Uterus (tissue), 4 donors: ENCODE measurements around the gene CAVIN2. TPM values are rescaled to one million over a fixed set of nuclear protein-coding genes. Genes with fewer than 3 reads are reported as not detected.

Experiments used
- DNase-seq, 2 donors: peaks; one replicate each; pipeline ENCODE4 v3.0.0-alpha.2; 2019 to 2020
- H3K27ac ChIP-seq, 2 donors: fragments of 200-600 bp; sonication (generic); 1 replicate in 1 of 2; 2 replicates in 1 of 2; pipeline ENCODE4 v1.5.1; 2016 to 2018
- H3K27me3 ChIP-seq, 2 donors: fragments of 200-600 bp; sonication (generic); one replicate each; pipeline ENCODE4 v1.5.1; 2018 to 2019; ENCODE audit warnings: control low read depth in 1 of 2
- H3K36me3 ChIP-seq, 2 donors: fragments of 200-600 bp; sonication (generic); one replicate each; pipeline ENCODE4 v1.5.1; 2019; ENCODE audit warnings: control low read depth in 1 of 2
- H3K4me1 ChIP-seq, 2 donors: fragments of 200-600 bp; sonication (generic); one replicate each; pipeline ENCODE4 v1.5.1; 2018 to 2019; ENCODE audit warnings: control low read depth in 1 of 2
- H3K4me3 ChIP-seq, 2 donors: fragments of 200-600 bp; sonication (generic); 1 replicate in 1 of 2; 2 replicates in 1 of 2; pipeline ENCODE4 v1.5.1; 2018 to 2019; ENCODE audit warnings: mild to moderate bottlenecking in 1 of 2
- H3K9me3 ChIP-seq, 2 donors: fragments of 200-600 bp; sonication (generic); one replicate each; pipeline ENCODE4 v1.5.1; 2019; ENCODE audit warnings: control low read depth in 1 of 2
- POLR2A ChIP-seq, 2 donors: fragments of 450-650 bp; IDR thresholded peaks; one replicate each; pipeline ENCODE4 v1.6.1; 2016; ENCODE audit warnings: antibody characterized with exemption in 2 of 2, mild to moderate bottlenecking in 1 of 2, moderate library complexity in 1 of 2
- intact Hi-C: fragments of 100-400 bp; cut with DNase I; formaldehyde crosslinking; loops from one replicate; pipeline ENCODE4 v1.15.1; 2023; ENCODE audit warnings: low total_unique reads
- total RNA-seq, 4 donors: library from RNA; depleted of rRNA in 3 of 4; stranded (reverse); fragments of >200 nt in 3 of 4; gene quantifications; one replicate each; pipeline versions ENCODE4 v1.1.0 to v1.2.4, GENCODE V29; 2014 to 2023
- TF ChIP-seq, protein P1 (sequence below), 4 experiments: fragments of 200-600 bp in 2 of 4; fragments of 450-650 bp in 2 of 4; sonication (generic) in 2 of 4; IDR thresholded peaks; one replicate each; pipeline ENCODE4 v1.5.1; 2016 to 2019; ENCODE audit warnings: antibody characterized with exemption in 4 of 4, mild to moderate bottlenecking in 2 of 4, moderate library complexity in 1 of 4
- donor health status: DM: yes; HTN: yes; CAD: no.

CAVIN2 gene
- total RNA-seq, 4 donors from 2014 or later = 37.3 to 235 (median 121) TPM

DNA sequence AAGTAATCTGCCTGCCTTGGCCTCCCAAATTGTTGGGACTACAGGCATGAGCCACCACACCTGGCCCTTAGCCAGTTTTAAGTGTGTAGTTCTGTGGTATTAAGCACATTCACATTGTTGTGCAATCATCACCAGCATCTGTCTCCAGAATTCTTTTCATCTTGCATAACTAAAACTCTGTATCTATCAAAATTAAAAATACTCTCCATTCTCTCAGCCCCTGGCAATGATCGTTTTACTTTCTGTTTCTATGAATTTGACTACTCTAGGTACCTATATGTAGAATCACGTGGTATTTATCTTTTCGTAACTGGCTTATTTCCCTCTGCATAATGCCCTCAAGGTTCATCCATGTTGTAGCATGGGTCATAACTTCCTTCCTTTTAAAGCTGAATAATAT, 45.5 kb upstream of the CAVIN2 start:
- H3K4me3 ChIP-seq = no peak overlapping the region
- DNase-seq = no peak
- no peaks in the 10 kb centered on the region for H3K9me3 ChIP-seq
- TF ChIP-seq, protein P1, sequence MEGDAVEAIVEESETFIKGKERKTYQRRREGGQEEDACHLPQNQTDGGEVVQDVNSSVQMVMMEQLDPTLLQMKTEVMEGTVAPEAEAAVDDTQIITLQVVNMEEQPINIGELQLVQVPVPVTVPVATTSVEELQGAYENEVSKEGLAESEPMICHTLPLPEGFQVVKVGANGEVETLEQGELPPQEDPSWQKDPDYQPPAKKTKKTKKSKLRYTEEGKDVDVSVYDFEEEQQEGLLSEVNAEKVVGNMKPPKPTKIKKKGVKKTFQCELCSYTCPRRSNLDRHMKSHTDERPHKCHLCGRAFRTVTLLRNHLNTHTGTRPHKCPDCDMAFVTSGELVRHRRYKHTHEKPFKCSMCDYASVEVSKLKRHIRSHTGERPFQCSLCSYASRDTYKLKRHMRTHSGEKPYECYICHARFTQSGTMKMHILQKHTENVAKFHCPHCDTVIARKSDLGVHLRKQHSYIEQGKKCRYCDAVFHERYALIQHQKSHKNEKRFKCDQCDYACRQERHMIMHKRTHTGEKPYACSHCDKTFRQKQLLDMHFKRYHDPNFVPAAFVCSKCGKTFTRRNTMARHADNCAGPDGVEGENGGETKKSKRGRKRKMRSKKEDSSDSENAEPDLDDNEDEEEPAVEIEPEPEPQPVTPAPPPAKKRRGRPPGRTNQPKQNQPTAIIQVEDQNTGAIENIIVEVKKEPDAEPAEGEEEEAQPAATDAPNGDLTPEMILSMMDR (IDR thresholded peaks at IDR 0.05) = no peak
- no peak for TF ChIP-seq POLR2A (IDR thresholded peaks at IDR 0.05)
- H3K36me3 ChIP-seq = no peaks in the 10 kb centered on the region
- H3K27ac ChIP-seq = no peak overlapping the region
- H3K4me1 ChIP-seq = peaks cover 0 to 5% of the 10 kb centered on the region in 2 donors
- intact Hi-C loops = no loop called here
- H3K27me3 ChIP-seq = no peaks in the 10 kb centered on the region

DNA sequence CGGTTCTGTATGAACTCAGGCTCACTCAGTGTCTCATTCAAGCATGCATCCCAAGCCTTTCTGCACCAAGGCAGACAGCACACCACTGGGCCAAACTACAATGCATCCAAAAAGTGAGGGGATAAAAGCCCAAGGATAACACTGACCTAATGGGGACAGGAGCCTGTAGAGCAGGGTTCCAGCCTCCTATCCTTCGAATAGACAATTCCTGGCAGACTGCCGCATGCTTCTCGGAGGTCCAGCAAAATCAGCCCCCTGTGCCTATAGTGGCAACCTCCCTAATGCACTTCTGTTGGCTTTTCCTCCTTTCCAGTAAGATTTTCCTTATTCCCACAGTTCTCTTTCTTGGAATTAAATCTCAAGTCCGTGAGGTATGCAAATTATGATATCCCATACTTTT, 44.8 kb upstream of the CAVIN2 start:
- Histone ChIP-seq H3K27ac (no peak overlapping the region), H3K36me3 (no peaks in the 10 kb centered on the region), H3K4me3 (no peak overlapping the region), H3K9me3 (no peaks in the 10 kb centered on the region), H3K4me1 (peaks cover 0 to 5% of the 10 kb centered on the region in 2 donors), H3K27me3 (no peaks in the 10 kb centered on the region)
- TF ChIP-seq POLR2A (IDR thresholded peaks at IDR 0.05) = no peak
- TF ChIP-seq, protein P1 (IDR thresholded peaks at IDR 0.05) = no peak
- intact Hi-C loops = no loop called here
- DNase-seq = no peak

DNA sequence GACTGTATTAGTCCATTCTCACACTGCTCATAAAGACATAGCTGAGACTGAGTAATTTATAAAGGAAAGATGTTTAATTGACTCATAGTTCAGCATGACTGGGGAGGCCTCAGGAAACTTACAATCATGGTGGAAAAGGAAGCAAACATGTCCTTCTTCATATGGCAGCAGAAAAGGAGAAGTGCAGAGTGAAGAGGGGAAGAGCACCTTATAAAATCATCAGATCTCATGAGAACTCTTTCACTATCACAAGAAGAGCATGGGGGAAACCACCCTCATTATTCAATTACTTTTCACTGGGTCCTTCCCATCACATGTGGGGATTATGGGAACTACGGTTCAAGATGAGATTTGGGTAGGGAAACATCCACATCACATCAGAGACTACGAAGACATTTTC, 43.0 kb upstream of the CAVIN2 start:
- H3K27me3 ChIP-seq = no peaks in the 10 kb centered on the region
- H3K4me3 ChIP-seq = no peak overlapping the region
- no peak overlapping the region for H3K27ac ChIP-seq
- no peaks in the 10 kb centered on the region for H3K36me3 ChIP-seq
- no peak for TF ChIP-seq POLR2A (IDR thresholded peaks at IDR 0.05)
- H3K9me3 ChIP-seq = no peaks in the 10 kb centered on the region
- DNase-seq = no peak
- intact Hi-C loops = no loop called here
- peaks cover 0 to 4% of the 10 kb centered on the region in 2 donors for H3K4me1 ChIP-seq

DNA sequence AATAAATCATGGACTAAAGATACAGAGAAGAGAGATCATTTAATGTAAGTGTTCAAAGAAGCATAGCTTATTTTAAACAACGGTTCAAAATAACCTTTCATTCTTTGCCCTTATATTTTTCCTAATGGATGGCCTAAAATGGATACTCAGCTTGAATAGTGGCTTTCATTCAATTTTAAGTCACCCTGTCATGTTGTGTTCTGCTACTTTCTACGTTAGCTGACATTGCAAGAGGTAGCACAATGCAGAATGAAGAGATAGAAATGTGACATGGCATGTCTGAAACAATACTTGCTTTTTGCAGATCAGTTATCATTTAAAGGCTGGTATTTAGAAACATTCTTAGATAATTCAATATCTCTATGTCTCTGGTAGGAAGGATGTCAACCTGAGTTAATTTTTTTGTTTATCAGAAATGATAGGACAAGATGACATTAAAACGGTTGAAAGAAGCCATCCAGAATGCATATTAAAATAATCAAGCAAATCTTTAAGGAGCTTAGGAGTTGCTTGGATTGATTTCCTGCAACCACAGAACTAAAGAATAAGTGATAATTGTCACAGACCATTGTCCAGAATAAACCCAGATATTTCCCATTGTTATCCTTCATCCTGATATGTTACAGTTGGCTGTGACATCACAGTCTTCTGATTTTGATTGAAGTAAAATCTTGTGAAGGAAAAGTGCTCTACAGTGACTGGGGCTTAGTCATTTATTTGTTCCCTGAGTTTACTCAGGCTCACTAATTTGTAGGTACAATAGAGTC, 41.7 kb upstream of the CAVIN2 start:
- intact Hi-C loops = no loop called here
- TF ChIP-seq, protein P1 (IDR thresholded peaks at IDR 0.05) = no peak
- no peak for TF ChIP-seq POLR2A (IDR thresholded peaks at IDR 0.05)
- Histone ChIP-seq H3K9me3 (no peaks in the 10 kb centered on the region), H3K36me3 (no peaks in the 10 kb centered on the region), H3K4me3 (no peak overlapping the region), H3K27me3 (no peaks in the 10 kb centered on the region), H3K27ac (no peak overlapping the region), H3K4me1 (peaks cover 0 to 4% of the 10 kb centered on the region in 2 donors)
- DNase-seq = no peak

DNA sequence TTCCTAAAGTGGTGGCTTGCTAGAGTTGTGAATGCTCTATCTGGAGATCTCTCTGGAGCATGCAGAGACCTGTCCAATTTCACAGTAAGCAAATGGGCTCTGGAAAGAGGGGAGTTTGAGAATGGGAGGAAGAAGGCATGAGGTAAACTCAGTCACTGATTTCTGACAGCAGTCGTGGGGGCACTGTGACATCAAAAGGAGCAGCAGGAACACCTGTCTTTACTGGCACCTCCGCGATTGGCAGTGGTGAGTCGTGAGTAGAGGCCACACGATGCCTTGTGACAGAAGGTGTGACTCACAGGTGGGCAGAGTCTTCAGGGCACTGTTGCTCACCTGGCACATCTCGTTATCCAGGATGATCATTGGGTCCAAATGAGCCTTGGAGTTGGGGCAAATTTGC, 38.8 kb upstream of the CAVIN2 start:
- peaks cover 0 to 4% of the 10 kb centered on the region in 2 donors for H3K4me1 ChIP-seq
- H3K27ac ChIP-seq = no peak overlapping the region
- intact Hi-C loops = no loop called here
- H3K9me3 ChIP-seq = no peaks in the 10 kb centered on the region
- no peaks in the 10 kb centered on the region for H3K27me3 ChIP-seq
- TF ChIP-seq POLR2A (IDR thresholded peaks at IDR 0.05) = no peak
- TF ChIP-seq, protein P1 (IDR thresholded peaks at IDR 0.05) = no peak
- H3K4me3 ChIP-seq = no peak overlapping the region
- H3K36me3 ChIP-seq = no peaks in the 10 kb centered on the region
- DNase-seq = no peak
